ENCODE data around the gene SMC1B.

DNA sequence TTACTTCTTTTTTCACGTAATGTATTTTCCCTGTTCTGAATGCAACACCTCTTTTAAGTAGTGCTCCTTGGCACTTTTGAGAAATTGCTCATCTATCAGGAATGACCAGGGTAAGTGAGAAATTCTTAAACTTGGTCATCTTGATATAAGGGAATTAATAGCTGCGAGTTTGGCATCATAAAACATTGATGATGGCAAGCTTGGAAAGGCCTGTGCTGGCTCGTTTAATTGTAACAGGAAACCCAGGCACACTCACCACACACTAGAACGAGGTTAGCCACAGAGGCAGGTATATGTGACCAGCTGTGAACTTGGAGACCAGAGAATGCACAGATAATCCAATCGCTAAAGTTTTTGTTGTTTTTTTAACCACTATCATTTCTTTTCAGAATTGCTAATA, 79.3 kb downstream of the SMC1B start:
- no peak for TF ChIP-seq CTCF (IDR thresholded peaks at IDR 0.05; ENCODE audit: poor library complexity)
- no peak for TF ChIP-seq EZH2phosphoT487 (IDR thresholded peaks at IDR 0.05; ENCODE audit: low read depth, severe bottlenecking, unreplicated experiment)

Measured in hepatocyte (in vitro differentiated cells).